C4-2B (cell line): ENCODE results near the gene RING1.

Source experiments
- H3K27ac ChIP-seq: fragments of 450-650 bp; 2 replicates; pipeline ENCODE4 v1.5.1; 2017
- ZFX ChIP-seq: fragments of 450-650 bp; IDR thresholded peaks from 2 replicates; pipeline ENCODE4 v1.6.1; 2017
- TF ChIP-seq, protein P1 (sequence below): fragments of 450-650 bp; conservative IDR thresholded peaks from 2 replicates; pipeline ENCODE4 v1.5.1; 2017; ENCODE audit warnings: mild to moderate bottlenecking

RING1 gene

DNA sequence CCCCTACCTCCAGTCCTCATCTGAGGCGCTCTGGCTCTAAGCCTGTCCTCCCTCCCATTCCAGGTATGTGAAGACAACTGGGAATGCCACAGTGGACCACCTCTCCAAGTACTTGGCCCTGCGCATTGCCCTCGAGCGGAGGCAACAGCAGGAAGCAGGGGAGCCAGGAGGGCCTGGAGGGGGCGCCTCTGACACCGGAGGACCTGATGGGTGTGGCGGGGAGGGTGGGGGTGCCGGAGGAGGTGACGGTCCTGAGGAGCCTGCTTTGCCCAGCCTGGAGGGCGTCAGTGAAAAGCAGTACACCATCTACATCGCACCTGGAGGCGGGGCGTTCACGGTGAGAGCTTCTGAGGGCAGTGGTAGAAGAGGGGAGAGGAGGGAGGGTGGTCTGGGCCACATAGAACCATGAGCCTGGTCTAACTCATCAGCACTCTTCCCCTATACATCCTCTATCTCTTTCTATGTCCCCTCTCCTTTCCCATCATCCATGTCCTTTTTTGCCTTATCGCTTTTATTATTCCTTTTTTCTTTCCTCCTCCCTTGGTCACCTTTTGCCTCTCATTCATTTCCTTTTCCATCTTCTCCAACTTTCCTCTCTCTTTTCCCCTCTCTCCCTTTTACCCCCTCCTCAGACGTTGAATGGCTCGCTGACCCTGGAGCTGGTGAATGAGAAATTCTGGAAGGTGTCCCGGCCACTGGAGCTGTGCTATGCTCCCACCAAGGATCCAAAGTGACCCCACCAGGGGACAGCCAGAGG is 3.5 kb downstream of the RING1 start:
- TF ChIP-seq, protein P1, sequence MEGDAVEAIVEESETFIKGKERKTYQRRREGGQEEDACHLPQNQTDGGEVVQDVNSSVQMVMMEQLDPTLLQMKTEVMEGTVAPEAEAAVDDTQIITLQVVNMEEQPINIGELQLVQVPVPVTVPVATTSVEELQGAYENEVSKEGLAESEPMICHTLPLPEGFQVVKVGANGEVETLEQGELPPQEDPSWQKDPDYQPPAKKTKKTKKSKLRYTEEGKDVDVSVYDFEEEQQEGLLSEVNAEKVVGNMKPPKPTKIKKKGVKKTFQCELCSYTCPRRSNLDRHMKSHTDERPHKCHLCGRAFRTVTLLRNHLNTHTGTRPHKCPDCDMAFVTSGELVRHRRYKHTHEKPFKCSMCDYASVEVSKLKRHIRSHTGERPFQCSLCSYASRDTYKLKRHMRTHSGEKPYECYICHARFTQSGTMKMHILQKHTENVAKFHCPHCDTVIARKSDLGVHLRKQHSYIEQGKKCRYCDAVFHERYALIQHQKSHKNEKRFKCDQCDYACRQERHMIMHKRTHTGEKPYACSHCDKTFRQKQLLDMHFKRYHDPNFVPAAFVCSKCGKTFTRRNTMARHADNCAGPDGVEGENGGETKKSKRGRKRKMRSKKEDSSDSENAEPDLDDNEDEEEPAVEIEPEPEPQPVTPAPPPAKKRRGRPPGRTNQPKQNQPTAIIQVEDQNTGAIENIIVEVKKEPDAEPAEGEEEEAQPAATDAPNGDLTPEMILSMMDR, result no peak
- no peak for TF ChIP-seq ZFX

DNA sequence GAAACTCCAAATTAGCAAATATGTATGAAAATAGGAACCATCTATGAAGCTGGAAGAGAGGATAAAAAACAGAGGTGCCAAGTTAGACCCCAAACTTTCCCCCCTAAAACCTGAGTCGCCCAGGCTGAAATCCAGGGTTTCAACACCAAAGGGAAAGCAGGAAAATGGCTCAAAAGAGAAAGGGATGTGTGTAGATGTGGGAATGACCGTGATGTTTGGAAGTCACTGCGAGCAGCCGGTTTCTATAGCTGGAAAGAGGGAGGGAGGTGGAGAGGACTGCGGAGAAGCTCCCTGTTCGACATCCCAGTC is 4.5 kb downstream of the RING1 start:
- TF ChIP-seq ZFX, result no peak
- no peak overlapping the region for H3K27ac ChIP-seq

More for the DNA sequence above, 3.5 kb downstream of the RING1 start:
- no peak overlapping the region for H3K27ac ChIP-seq

DNA sequence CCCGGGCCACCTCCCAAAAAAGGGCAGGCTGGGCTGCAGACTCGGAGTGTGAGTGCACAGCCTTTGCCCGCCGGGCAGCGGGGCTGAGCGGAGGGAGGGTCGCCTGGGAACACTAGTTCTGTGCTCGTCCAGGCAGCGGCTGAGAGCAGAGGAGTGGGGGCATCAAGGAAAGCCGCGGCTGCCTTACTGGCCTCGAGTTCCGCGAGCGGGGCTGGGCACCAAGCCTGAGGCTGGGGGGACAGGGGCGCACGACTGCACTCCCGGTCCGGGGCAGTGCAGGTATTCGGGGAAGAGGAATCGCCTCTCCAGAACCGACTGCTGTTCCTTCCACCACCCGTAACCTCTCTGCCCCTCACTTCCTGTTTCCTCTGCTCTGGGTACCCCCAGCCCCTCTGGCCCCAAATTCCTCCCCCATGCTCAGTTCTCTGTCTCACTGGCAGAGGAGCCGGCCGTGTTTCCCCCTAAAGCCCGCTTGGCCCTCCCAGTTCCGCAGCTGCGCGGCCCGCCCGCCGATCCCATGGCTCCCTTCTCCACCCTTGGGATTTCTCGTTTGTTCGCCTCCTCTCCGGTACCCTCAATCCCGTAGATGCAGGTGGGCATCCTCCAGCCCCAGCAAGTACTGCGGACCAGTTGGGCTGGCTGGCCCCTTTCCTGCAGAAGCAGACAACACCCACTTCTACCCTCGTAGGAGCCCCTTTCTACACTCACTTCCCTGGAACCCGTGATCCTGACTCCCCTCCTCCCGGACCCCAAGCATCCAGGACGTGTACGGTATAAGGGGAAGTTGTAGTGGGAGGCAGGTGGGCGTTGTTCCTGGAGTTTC is 5.1 kb downstream of the RING1 start:
- TF ChIP-seq, protein P1, result no peak
- TF ChIP-seq ZFX, result no peak
- no peak overlapping the region for H3K27ac ChIP-seq

DNA sequence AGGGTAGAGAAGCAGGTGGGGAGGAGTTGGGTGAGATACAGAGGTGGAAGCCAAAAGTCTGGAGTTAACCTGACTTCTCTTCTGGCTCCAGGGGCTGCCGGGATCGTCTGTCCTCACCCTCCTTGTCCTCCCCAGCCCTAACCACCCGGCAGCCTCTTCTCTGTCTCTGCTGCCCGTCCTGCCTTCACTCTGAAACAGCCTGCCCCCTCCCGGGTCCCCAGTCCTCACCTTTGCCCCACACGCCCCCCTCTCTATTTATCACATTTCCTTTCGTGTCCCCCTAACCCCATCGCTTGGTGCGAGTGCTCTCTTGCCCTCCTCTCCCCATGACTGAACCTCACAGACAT is 5.7 kb downstream of the RING1 start:
- no peak for TF ChIP-seq ZFX
- TF ChIP-seq, protein P1, result no peak
- H3K27ac ChIP-seq, result no peak overlapping the region

DNA sequence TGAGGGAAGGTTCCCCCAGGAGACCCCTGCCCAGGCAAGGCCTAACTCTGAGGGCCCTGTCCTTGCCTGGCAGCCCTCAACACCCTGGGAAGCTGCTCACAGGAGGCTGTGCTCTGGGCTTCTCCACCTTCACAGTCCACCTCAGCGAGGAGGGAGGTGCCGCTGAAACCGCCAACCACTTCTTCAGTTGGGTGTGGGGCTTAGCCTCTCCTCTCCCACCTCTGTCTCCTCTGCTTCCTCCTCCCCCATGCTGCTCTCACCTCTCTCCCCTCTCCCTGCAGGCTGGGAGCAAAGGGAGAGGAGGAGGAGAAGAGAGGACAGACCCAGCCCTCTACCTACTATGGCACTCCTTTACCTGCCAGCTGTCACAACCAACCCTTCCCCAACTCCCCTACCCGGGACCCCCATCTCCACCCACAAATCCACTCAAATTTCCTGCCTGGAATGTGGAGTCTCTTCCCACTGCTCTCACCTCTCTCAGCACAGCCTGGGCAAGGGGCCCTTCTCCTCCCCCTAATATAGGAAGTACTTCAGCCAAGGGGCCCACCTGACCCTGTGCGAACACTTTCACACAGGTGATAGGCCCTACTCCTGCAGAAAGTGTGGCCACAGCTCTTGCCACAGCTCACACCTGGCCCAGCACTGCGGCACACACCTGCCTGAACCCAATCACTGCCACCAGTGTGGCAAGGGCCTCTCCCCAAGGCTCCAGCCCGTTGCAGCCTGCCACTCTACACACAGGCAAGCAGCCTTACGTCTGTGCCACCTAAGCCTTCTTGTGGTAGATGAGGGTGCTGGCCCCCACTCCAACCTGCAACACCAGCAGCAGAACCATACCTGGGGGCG is 7.2 kb downstream of the RING1 start:
- no peak for TF ChIP-seq ZFX
- TF ChIP-seq, protein P1, result no peak
- H3K27ac ChIP-seq, result no peak overlapping the region

DNA sequence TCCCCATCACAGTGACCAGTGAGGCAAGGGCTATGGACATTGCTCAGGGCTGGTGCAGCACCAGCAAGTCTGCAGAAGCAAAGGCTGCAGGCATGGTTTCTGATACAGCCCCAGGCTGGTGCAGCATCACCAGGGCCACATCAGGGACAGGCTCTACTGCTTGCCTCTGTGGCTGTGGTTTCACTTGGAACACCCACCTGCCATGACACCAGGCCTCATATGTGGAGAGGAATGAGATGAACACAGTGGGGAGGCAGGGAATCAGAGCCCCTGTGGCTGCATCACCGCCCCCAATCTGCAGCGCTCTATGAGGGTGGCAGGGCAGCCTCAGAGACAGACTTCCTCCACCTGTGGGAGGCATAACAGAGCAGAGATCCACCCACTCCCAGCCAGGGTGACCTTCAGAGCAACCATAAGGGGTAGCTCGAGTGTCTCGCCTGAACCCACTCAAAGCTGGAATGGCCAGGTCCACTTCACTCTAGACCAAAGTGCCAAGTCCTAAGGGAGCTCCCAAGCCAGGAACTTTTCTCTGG is 7.9 kb downstream of the RING1 start:
- H3K27ac ChIP-seq, result no peak overlapping the region
- no peak for TF ChIP-seq ZFX
- TF ChIP-seq, protein P1, result no peak

DNA sequence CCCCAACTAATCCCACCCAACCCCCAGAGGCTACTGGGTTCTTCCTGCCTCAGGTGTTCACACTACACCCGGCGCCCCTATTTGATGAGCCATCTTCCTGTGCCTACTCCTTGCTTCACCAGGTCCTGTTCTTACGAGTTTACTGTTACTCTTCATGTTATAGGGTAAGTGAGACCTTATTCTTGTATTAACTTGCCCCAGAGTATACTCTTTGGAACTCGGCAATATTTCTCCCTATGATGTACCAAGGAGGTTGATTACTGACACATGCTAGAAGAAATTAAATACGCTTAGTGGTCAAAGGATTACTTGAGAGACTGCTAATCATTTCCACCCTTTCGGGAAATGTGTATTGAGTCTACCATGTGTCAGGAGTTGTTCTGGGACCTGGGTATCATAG is 8.9 kb downstream of the RING1 start:
- no peak for TF ChIP-seq ZFX
- TF ChIP-seq, protein P1, result no peak
- H3K27ac ChIP-seq, result no peak overlapping the region
